OCI-LY3 (cell line): ENCODE results near the gene ERC2.

Source experiments
- H2AFZ ChIP-seq: fragments of 200-600, 300-600 bp; shearing (Covaris generic); 2 replicates; pipeline ENCODE4 v1.6.0; 2014; ENCODE audit warnings: antibody characterized with exemption, low read depth, low read length
- H3K27ac ChIP-seq: fragments of 200-600, 300-600 bp; sonication (generic); 2 replicates; pipeline ENCODE4 v1.5.1; 2014; ENCODE audit warnings: mild to moderate bottlenecking, low read length, moderate library complexity, mixed read lengths
- H3K27me3 ChIP-seq: fragments of 200-600, 300-600 bp; sonication (generic); 2 replicates; pipeline ENCODE4 v1.6.1; 2014; ENCODE audit warnings: low read depth, low read length, mixed read lengths
- H3K36me3 ChIP-seq: fragments of 200-600, 300-600 bp; sonication (generic); replicated peaks from 2 replicates; pipeline ENCODE3; 2014; ENCODE audit warnings: low read depth, low read length, mixed read lengths
- H3K4me1 ChIP-seq: fragments of 300-600, 200-600 bp; sonication (generic); 2 replicates; pipeline ENCODE4 v1.6.1; 2014; ENCODE audit warnings: low read length, mixed read lengths
- H3K4me2 ChIP-seq: fragments of 200-600, 300-600 bp; sonication (generic); 2 replicates; pipeline ENCODE4 v1.6.1; 2014; ENCODE audit warnings: low read length, mixed read lengths
- H3K4me3 ChIP-seq: fragments of 300-600, 200-600 bp; sonication (generic); 2 replicates; pipeline ENCODE4 v1.5.1; 2014; ENCODE audit warnings: antibody characterized with exemption, mild to moderate bottlenecking, low read length, moderate library complexity
- H3K79me2 ChIP-seq: fragments of 300-600, 200-600 bp; shearing (Covaris generic); 2 replicates; pipeline ENCODE4 v1.6.1; 2014; ENCODE audit warnings: mild to moderate bottlenecking, low read length, mixed read lengths
- H3K9ac ChIP-seq: fragments of 300-600, 200-600 bp; shearing (Covaris generic); 2 replicates; pipeline ENCODE4 v1.6.0; 2014; ENCODE audit warnings: mild to moderate bottlenecking, low read length, moderate library complexity
- H3K9me3 ChIP-seq: fragments of 200-600, 300-600 bp; shearing (Covaris generic); 2 replicates; pipeline ENCODE4 v1.6.1; 2014; ENCODE audit warnings: low read length, mixed read lengths; ENCODE audit not compliant: insufficient read depth
- H4K20me1 ChIP-seq: fragments of 200-600, 300-600 bp; sonication (generic); 2 replicates; pipeline ENCODE4 v1.6.1; 2016; ENCODE audit warnings: low read length, mixed read lengths; ENCODE audit not compliant: insufficient read depth
- EZH2phosphoT487 ChIP-seq: fragments of 200-600 bp; shearing (Covaris generic); IDR thresholded peaks from 2 replicates; pipeline ENCODE4 v1.6.1; 2018; ENCODE audit warnings: antibody characterized with exemption, mixed run types, low read depth
- TF ChIP-seq, protein P1 (sequence below): fragments of 200-600, 300-600 bp; sonication (generic); IDR thresholded peaks from 2 replicates; pipeline ENCODE4 v1.5.1; 2014; ENCODE audit warnings: antibody characterized with exemption, low read length, low read depth

Gene ERC2

DNA sequence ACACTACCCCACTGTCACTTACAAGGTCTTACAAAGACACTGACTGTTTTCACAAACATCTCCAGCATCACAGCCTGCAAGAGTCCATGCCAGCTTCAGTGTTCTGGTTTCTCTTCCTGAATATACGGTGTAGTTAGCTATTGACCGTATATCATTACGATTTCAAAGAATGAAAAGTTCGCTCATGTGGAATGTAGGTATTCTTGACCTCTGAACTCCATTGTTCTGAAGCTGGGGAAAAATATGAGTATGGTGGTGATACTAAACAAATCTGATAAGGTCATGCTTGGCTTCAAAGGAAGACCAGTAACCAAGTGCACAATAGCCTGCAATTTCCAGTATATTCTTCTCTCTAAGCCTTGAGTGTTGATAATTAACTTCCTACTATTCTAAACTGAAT, 665.5 kb downstream of the ERC2 start:
- Histone ChIP-seq H2AFZ (no peak overlapping the region), H3K9ac (no peak overlapping the region), H3K4me2 (no peak overlapping the region), H3K4me1 (peaks cover 9% of the 10 kb centered on the region; the same call in 1 of the 2 replicates), H3K27ac (no peak overlapping the region), H4K20me1 (no peaks in the 10 kb centered on the region), H3K27me3 (no peaks in the 10 kb centered on the region), H3K9me3 (no peaks in the 10 kb centered on the region), H3K4me3 (no peak overlapping the region), H3K79me2 (no peaks in the 10 kb centered on the region), H3K36me3 (no peaks in the 10 kb centered on the region)
- TF ChIP-seq, protein P1, sequence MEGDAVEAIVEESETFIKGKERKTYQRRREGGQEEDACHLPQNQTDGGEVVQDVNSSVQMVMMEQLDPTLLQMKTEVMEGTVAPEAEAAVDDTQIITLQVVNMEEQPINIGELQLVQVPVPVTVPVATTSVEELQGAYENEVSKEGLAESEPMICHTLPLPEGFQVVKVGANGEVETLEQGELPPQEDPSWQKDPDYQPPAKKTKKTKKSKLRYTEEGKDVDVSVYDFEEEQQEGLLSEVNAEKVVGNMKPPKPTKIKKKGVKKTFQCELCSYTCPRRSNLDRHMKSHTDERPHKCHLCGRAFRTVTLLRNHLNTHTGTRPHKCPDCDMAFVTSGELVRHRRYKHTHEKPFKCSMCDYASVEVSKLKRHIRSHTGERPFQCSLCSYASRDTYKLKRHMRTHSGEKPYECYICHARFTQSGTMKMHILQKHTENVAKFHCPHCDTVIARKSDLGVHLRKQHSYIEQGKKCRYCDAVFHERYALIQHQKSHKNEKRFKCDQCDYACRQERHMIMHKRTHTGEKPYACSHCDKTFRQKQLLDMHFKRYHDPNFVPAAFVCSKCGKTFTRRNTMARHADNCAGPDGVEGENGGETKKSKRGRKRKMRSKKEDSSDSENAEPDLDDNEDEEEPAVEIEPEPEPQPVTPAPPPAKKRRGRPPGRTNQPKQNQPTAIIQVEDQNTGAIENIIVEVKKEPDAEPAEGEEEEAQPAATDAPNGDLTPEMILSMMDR: no peak
- TF ChIP-seq EZH2phosphoT487: no peak

DNA sequence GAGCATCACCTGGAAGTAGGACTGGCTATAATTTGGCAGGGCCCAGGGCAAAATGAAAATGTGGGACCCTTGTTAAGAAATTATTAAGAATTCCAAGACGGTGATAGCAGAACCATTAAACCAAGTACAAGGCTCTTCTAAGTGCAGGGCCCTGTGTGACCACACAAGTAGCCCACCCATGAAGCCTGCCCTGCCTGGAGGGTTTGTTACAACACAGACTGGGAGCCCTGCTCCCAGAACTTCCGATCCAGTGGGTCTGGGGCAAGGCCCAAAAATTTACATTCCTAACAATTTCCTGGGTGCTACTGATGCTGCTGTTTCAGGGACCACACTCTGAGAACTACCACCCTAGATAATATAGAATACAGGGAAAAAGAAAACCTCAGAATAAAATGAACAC, 666.6 kb downstream of the ERC2 start:
- Histone ChIP-seq H2AFZ (no peak overlapping the region), H3K9me3 (no peaks in the 10 kb centered on the region), H3K4me3 (no peak overlapping the region), H3K9ac (no peak overlapping the region), H3K4me1 (peaks cover 9% of the 10 kb centered on the region; the same call in 1 of the 2 replicates), H3K27ac (no peak overlapping the region), H3K36me3 (no peaks in the 10 kb centered on the region), H3K79me2 (no peaks in the 10 kb centered on the region), H3K27me3 (no peaks in the 10 kb centered on the region), H3K4me2 (no peak overlapping the region), H4K20me1 (no peaks in the 10 kb centered on the region)
- no peak for TF ChIP-seq EZH2phosphoT487

DNA sequence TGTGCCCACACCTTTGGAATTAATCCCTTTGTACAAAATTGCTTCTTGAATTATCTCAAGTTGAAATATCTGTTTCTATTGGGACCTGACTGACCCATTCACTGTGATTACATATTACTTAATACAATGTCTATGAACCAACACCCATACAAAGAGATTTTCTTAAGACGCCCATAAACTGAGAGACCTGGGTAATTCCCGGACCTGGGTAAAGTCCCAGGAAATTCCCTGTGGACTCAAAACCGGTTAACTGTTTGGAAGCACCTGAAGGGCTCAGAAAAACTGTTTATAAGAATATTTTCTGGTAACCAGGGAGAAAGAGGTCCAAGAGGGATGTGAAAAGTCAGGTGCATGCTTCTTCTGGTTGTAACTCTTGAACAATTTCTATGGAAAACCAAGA, 667.2 kb downstream of the ERC2 start:
- Histone ChIP-seq H4K20me1 (no peaks in the 10 kb centered on the region), H3K9ac (no peak overlapping the region), H3K36me3 (no peaks in the 10 kb centered on the region), H3K79me2 (no peaks in the 10 kb centered on the region), H3K4me1 (peaks cover 9% of the 10 kb centered on the region; the same call in 1 of the 2 replicates), H2AFZ (no peak overlapping the region), H3K9me3 (no peaks in the 10 kb centered on the region), H3K4me2 (no peak overlapping the region), H3K27me3 (no peaks in the 10 kb centered on the region), H3K4me3 (no peak overlapping the region), H3K27ac (no peak overlapping the region)
- no peak for TF ChIP-seq EZH2phosphoT487
- TF ChIP-seq, protein P1: no peak

DNA sequence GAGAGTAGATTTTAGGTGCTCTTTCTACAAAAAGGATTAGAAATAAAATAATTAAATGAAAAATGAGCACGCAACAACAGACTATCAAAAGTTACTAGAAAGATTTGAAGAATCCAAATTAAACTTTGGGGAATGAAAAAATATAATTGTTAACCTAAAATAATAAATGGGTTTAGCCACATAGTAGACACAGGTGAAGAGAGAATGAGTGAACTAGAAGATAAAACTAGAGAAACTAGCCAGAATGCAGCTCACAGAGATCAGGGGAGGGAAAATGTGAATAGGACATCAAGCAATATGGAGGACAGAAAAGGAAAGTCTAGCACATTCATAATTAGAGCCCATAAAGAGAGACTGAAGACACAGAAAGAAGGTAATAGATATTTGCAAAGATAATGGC, 670.5 kb downstream of the ERC2 start:
- no peak overlapping the region for H3K4me2 ChIP-seq
- H3K36me3 ChIP-seq: no peaks in the 10 kb centered on the region
- no peak overlapping the region for H2AFZ ChIP-seq
- H4K20me1 ChIP-seq: no peaks in the 10 kb centered on the region
- no peaks in the 10 kb centered on the region for H3K9me3 ChIP-seq
- H3K27me3 ChIP-seq: no peaks in the 10 kb centered on the region
- peaks cover 9% of the 10 kb centered on the region; the same call in 1 of the 2 replicates for H3K4me1 ChIP-seq
- no peak for TF ChIP-seq EZH2phosphoT487
- TF ChIP-seq, protein P1: no peak
- H3K9ac ChIP-seq: no peak overlapping the region
- H3K4me3 ChIP-seq: no peak overlapping the region
- no peaks in the 10 kb centered on the region for H3K79me2 ChIP-seq
- no peak overlapping the region for H3K27ac ChIP-seq

DNA sequence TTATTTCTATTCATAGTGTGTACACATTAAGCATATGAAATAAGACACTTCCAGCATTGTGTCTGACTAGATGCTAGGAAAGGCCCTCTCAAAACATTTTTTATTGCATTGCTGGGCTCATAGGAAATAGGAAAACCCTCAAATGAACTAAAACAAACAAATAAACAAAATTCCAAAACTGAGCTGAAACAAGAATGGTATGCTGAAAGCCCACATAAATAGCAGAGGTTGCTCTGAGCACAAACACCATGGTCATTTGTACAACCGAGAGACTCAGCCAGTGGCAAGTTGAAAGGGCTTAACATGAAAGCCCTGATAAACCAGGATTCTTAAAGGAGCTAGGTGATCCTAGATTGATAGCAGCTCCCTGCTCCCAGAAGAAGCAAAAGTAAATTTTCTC, 671.2 kb downstream of the ERC2 start:
- no peaks in the 10 kb centered on the region for H3K9me3 ChIP-seq
- H2AFZ ChIP-seq: no peak overlapping the region
- no peaks in the 10 kb centered on the region for H3K79me2 ChIP-seq
- no peak for TF ChIP-seq EZH2phosphoT487
- TF ChIP-seq, protein P1: no peak
- no peaks in the 10 kb centered on the region for H3K36me3 ChIP-seq
- H3K4me3 ChIP-seq: no peak overlapping the region
- H3K27ac ChIP-seq: no peak overlapping the region
- no peak overlapping the region for H3K4me2 ChIP-seq
- H3K9ac ChIP-seq: no peak overlapping the region
- no peaks in the 10 kb centered on the region for H4K20me1 ChIP-seq
- H3K4me1 ChIP-seq: peaks cover 9% of the 10 kb centered on the region; the same call in 1 of the 2 replicates
- H3K27me3 ChIP-seq: no peaks in the 10 kb centered on the region
